C4-2B (cell line): ENCODE measurements around the gene FSTL5.

ENCODE experiments used
- H3K27ac ChIP-seq: fragments of 450-650 bp; 2 replicates; pipeline ENCODE4 v1.5.1; 2017
- ZFX ChIP-seq: fragments of 450-650 bp; IDR thresholded peaks from 2 replicates; pipeline ENCODE4 v1.6.1; 2017
- TF ChIP-seq, protein P1 (sequence below): fragments of 450-650 bp; conservative IDR thresholded peaks from 2 replicates; pipeline ENCODE4 v1.5.1; 2017; ENCODE audit warnings: mild to moderate bottlenecking

Gene FSTL5

DNA sequence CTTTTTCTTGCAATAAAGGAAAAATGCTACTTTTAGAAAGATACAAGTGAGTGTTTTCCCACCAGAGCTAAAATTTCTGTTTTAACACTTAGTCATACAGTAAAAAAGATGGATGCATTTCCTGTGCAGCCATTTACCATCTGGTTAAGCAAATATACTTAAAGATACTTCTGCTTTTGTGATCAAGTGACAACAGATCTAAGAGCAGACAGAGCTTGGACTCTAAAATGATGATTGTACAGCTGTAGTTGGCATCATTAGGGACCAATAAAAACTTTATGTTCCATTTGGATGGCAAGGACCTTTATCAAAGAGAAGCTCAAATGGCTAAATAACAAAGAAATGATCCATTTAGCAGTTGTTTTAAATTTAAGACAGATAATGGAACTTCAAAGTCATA is 270.8 kb downstream of the FSTL5 start:
- TF ChIP-seq, protein P1, sequence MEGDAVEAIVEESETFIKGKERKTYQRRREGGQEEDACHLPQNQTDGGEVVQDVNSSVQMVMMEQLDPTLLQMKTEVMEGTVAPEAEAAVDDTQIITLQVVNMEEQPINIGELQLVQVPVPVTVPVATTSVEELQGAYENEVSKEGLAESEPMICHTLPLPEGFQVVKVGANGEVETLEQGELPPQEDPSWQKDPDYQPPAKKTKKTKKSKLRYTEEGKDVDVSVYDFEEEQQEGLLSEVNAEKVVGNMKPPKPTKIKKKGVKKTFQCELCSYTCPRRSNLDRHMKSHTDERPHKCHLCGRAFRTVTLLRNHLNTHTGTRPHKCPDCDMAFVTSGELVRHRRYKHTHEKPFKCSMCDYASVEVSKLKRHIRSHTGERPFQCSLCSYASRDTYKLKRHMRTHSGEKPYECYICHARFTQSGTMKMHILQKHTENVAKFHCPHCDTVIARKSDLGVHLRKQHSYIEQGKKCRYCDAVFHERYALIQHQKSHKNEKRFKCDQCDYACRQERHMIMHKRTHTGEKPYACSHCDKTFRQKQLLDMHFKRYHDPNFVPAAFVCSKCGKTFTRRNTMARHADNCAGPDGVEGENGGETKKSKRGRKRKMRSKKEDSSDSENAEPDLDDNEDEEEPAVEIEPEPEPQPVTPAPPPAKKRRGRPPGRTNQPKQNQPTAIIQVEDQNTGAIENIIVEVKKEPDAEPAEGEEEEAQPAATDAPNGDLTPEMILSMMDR: no peak
- TF ChIP-seq ZFX: no peak
- H3K27ac ChIP-seq: no peak overlapping the region

DNA sequence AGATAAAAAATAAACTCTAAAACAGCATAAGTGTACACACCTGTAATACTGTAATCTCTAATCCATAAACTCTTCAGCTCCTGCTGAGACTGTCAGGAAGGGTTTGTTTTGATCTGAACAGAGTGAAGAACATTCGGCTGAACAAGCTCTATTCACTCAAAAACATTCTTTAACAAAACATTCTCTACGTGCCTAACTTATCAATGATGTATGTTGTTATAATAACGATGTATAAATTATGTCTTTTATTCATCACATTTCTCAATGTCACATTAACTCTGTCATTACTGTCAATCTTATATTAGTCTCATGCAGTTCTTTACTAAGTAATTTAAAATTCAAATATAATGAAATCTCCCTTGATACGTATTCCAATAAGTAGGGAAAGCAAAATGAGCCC is 280.6 kb downstream of the FSTL5 start:
- no peak for TF ChIP-seq ZFX
- TF ChIP-seq, protein P1: no peak
- H3K27ac ChIP-seq: no peak overlapping the region

DNA sequence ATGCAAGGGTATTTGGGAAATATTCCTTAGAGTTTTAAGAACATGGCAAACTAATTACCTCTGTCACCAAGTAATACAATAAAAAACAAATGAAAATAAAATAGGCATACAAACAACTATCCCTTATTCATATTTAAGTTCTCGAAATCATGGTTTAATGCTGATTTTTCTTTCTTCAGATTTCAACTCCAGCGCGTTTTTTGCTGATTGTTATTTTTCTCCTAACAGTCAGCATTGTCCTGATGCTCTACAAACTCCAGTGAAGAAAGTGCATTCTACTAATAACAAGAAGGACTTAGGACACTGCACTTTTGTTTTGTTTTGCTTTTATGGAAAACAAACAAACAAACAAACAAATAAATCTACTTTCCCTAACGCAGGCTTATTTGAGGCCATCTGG is 282.4 kb downstream of the FSTL5 start:
- no peak overlapping the region for H3K27ac ChIP-seq
- TF ChIP-seq, protein P1: no peak
- no peak for TF ChIP-seq ZFX

GRCh38 chr4:161869511-161869910 is 294.3 kb downstream of the FSTL5 start:
- TF ChIP-seq, protein P1: no peak; the same call in 1 of the 2 replicates
- TF ChIP-seq ZFX: no peak
- H3K27ac ChIP-seq: no peak overlapping the region

DNA sequence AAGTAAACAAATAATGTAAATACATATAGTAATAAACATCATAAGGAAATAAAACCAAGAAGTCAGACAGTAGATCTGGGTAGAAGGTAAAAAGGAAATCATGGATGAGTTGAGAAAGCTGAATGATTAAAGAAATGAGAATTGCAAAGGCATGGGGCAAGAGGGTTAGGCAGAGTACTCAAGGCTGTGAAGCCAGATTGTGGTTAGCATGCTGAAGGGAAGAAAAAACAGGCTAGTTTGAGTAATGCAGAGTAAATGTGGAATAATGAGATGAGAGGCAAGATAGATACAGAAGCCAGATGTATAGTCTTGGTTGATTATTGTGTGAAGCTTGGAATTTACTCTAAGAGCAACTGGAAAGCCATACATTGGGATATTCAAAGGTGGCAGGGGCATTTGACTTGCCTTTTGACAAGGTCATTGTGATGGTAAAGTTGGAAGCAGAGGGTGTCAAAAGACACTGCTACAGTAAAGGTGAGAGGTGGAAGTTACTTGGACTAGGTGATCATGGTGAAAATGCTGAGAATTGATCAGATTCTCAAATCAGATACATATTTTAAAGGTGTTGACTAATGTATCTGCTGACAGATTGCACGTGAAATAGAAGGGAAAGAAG is 307.0 kb downstream of the FSTL5 start:
- no peak for TF ChIP-seq ZFX
- TF ChIP-seq, protein P1: no peak
- H3K27ac ChIP-seq: no peak overlapping the region

- no peak for TF ChIP-seq ZFX
- TF ChIP-seq, protein P1: no peak
- no peak overlapping the region for H3K27ac ChIP-seq
Observed at GRCh38 chr4:161850631-161851030, 313.2 kb downstream of the FSTL5 start.

- TF ChIP-seq, protein P1: no peak; the same call in 1 of the 2 replicates
Observed at GRCh38 chr4:161841759-161842158, 322.0 kb downstream of the FSTL5 start.

More at GRCh38 chr4:161841759-161842158, 322.0 kb downstream of the FSTL5 start:
- no peak overlapping the region for H3K27ac ChIP-seq
